Suprapubic skin (tissue), 4 donors: ENCODE measurements around the gene UNC119B. TPM values are rescaled to one million over a fixed set of nuclear protein-coding genes. Genes with fewer than 3 reads are reported as not detected.

ENCODE experiments used
- DNase-seq, 2 donors: peaks; one replicate each; pipeline ENCODE4 v3.0.0-alpha.2; 2019; ENCODE audit warnings: low spot score in 2 of 2
- H3K27ac ChIP-seq: fragments of 200-600 bp; sonication (generic); one replicate; pipeline ENCODE4 v1.5.1; 2019
- H3K27me3 ChIP-seq: fragments of 200-600 bp; sonication (generic); one replicate; pipeline ENCODE4 v1.5.1; 2019
- H3K36me3 ChIP-seq: fragments of 200-600 bp; sonication (generic); one replicate; pipeline ENCODE4 v1.5.1; 2019
- H3K4me1 ChIP-seq: fragments of 200-600 bp; sonication (generic); one replicate; pipeline ENCODE4 v1.5.1; 2019
- H3K4me3 ChIP-seq: fragments of 200-600 bp; sonication (generic); one replicate; pipeline ENCODE4 v1.5.1; 2019; ENCODE audit warnings: mild to moderate bottlenecking
- H3K9me3 ChIP-seq: fragments of 200-600 bp; sonication (generic); one replicate; pipeline ENCODE4 v1.5.1; 2019
- CTCF ChIP-seq, 2 donors: fragments of 200-600 bp in 1 of 2; fragments of 450-650 bp in 1 of 2; sonication (generic) in 1 of 2; IDR thresholded peaks; one replicate each; pipeline ENCODE4 v1.5.1; 2016 to 2019; ENCODE audit warnings: antibody characterized with exemption in 2 of 2, mild to moderate bottlenecking in 1 of 2, moderate library complexity in 1 of 2
- EP300 ChIP-seq: sonication (generic); formaldehyde crosslinking; IDR thresholded peaks from one replicate; pipeline ENCODE4 v1.6.1; 2017; ENCODE audit warnings: antibody characterized with exemption
- POLR2A ChIP-seq, 2 donors: fragments of 450-650 bp; IDR thresholded peaks; one replicate each; pipeline ENCODE4 v1.6.1; 2017; ENCODE audit warnings: antibody characterized with exemption in 2 of 2, mild to moderate bottlenecking in 2 of 2, moderate library complexity in 2 of 2
- POLR2AphosphoS5 ChIP-seq, 3 donors: sonication (generic); formaldehyde crosslinking; IDR thresholded peaks; one replicate each; pipeline ENCODE4 v1.6.1; 2017; ENCODE audit warnings: antibody characterized with exemption in 3 of 3
- WGBS: methylation state at CpG from one replicate; pipeline ENCODE4 v1.1.5; 2018; 5-methylcytosine and 5-hydroxymethylcytosine counted together
- total RNA-seq, 4 donors: library from RNA; depleted of rRNA; stranded (reverse); fragments of >200 nt; gene quantifications; one replicate each; pipeline ENCODE4 v1.1.0, GENCODE V29; 2016

The UNC119B gene
- total RNA-seq, 4 donors from 2014 or later = 14.2 to 27.6 (median 19.3) TPM

GRCh38 chr12:120689397-120690082 lies 20.7 kb upstream of the UNC119B start:
- Histone ChIP-seq H3K36me3 (peaks cover 8% of the 10 kb centered on the region), H3K27me3 (no peaks in the 10 kb centered on the region), H3K4me1 (peaks cover 56% of the 10 kb centered on the region), H3K27ac (no peak overlapping the region), H3K4me3 (peak overlapping the region; percentile 67), H3K9me3 (no peaks in the 10 kb centered on the region)
- 79% methylated on average over 6 of the region's 6 CpGs for WGBS
- no peak for TF ChIP-seq EP300
- TF ChIP-seq POLR2A (IDR thresholded peaks at IDR 0.05) = no peak
- DNase-seq = no peak

GRCh38 chr12:120690083-120690450 lies 20.2 kb upstream of the UNC119B start:
- H3K27ac ChIP-seq = no peak overlapping the region
- peaks cover 13% of the 10 kb centered on the region for H3K36me3 ChIP-seq
- no peaks in the 10 kb centered on the region for H3K27me3 ChIP-seq
- 93% methylated on average over 2 of the region's 2 CpGs for WGBS
- DNase-seq = no peak
- no peak for TF ChIP-seq POLR2AphosphoS5 (IDR thresholded peaks at IDR 0.05)
- peaks cover 51% of the 10 kb centered on the region for H3K4me1 ChIP-seq
- no peak overlapping the region for H3K4me3 ChIP-seq
- H3K9me3 ChIP-seq = no peaks in the 10 kb centered on the region

GRCh38 chr12:120690978-120691377 lies 19.3 kb upstream of the UNC119B start:
- H3K4me1 ChIP-seq = peaks cover 48% of the 10 kb centered on the region
- no peaks in the 10 kb centered on the region for H3K9me3 ChIP-seq
- DNase-seq = no peak
- TF ChIP-seq POLR2A (IDR thresholded peaks at IDR 0.05) (no peak), POLR2AphosphoS5 (IDR thresholded peaks at IDR 0.05) (no peak), EP300 (no peak), CTCF (IDR thresholded peaks at IDR 0.05) (no peak)
- no peak overlapping the region for H3K4me3 ChIP-seq
- WGBS = 65% methylated on average over 3 of the region's 3 CpGs
- no peaks in the 10 kb centered on the region for H3K27me3 ChIP-seq
- no peak overlapping the region for H3K27ac ChIP-seq
- H3K36me3 ChIP-seq = peaks cover 22% of the 10 kb centered on the region

GRCh38 chr12:120692524-120693033 lies 17.7 kb upstream of the UNC119B start:
- H3K4me1 ChIP-seq = peaks cover 44% of the 10 kb centered on the region
- DNase-seq = no peak

GRCh38 chr12:120693848-120694247 lies 16.4 kb upstream of the UNC119B start:
- no peaks in the 10 kb centered on the region for H3K27me3 ChIP-seq
- H3K4me1 ChIP-seq = peaks cover 32% of the 10 kb centered on the region
- H3K36me3 ChIP-seq = peaks cover 51% of the 10 kb centered on the region
- TF ChIP-seq POLR2AphosphoS5 (IDR thresholded peaks at IDR 0.05) (no peak), CTCF (IDR thresholded peaks at IDR 0.05) (no peak), EP300 (no peak), POLR2A (IDR thresholded peaks at IDR 0.05) (no peak)
- H3K4me3 ChIP-seq = no peak overlapping the region
- no peak overlapping the region for H3K27ac ChIP-seq
- no peaks in the 10 kb centered on the region for H3K9me3 ChIP-seq
- DNase-seq = no peak
- 80% methylated on average over 3 of the region's 4 CpGs for WGBS

More at GRCh38 chr12:120692524-120693033, 17.7 kb upstream of the UNC119B start:
- H3K9me3 ChIP-seq = no peaks in the 10 kb centered on the region
- H3K36me3 ChIP-seq = peaks cover 38% of the 10 kb centered on the region
- TF ChIP-seq POLR2A (IDR thresholded peaks at IDR 0.05) = no peak
- no peak for TF ChIP-seq EP300
- TF ChIP-seq POLR2AphosphoS5 (IDR thresholded peaks at IDR 0.05) = no peak
- no peak for TF ChIP-seq CTCF (IDR thresholded peaks at IDR 0.05)
- no peak overlapping the region for H3K27ac ChIP-seq
- H3K27me3 ChIP-seq = no peaks in the 10 kb centered on the region
- H3K4me3 ChIP-seq = no peak overlapping the region
- WGBS = 75% methylated on average over 11 of the region's 11 CpGs

GRCh38 chr12:120696626-120697025 lies 13.6 kb upstream of the UNC119B start:
- Histone ChIP-seq H3K9me3 (no peaks in the 10 kb centered on the region), H3K36me3 (peaks cover 78% of the 10 kb centered on the region), H3K27ac (no peak overlapping the region), H3K4me3 (no peak overlapping the region), H3K4me1 (peaks cover 9% of the 10 kb centered on the region), H3K27me3 (no peaks in the 10 kb centered on the region)
- DNase-seq = no peak
- TF ChIP-seq CTCF (IDR thresholded peaks at IDR 0.05) (no peak), POLR2A (IDR thresholded peaks at IDR 0.05) (no peak), EP300 (no peak), POLR2AphosphoS5 (IDR thresholded peaks at IDR 0.05) (no peak)
- WGBS = 91% methylated on average over 6 of the region's 6 CpGs
